Fibroblast of gingiva (primary cell): ENCODE results near the gene ORC3.
"Not testable (repeated sequence)": the region's sequence is repeated elsewhere in the genome, so short reads cannot be mapped to it uniquely, and the experiment has no call there.

Experiments
- DNase-seq: peaks from one replicate; pipeline ENCODE4 v3.0.0-alpha.2; 2011; ENCODE audit warnings: low read depth

ORC3 gene

GRCh38 chr6:87661016-87661415 is 71.1 kb downstream of the ORC3 start:
- DNase-seq: peak; percentile 70

- peak; percentile 53 for DNase-seq
Measured at GRCh38 chr6:87661503-87661902, 71.6 kb downstream of the ORC3 start.

- DNase-seq: no peak
Measured at GRCh38 chr6:87663434-87663833, 73.5 kb downstream of the ORC3 start.

- DNase-seq: no peak
Measured at GRCh38 chr6:87664921-87665485, 75.1 kb downstream of the ORC3 start.

- no peak for DNase-seq
Measured at GRCh38 chr6:87667032-87667431, 77.1 kb downstream of the ORC3 start.

- DNase-seq: no peak
Measured at GRCh38 chr6:87668013-87668412, 78.1 kb downstream of the ORC3 start.

- DNase-seq: no peak
Measured at GRCh38 chr6:87669051-87669450, 79.1 kb downstream of the ORC3 start.

GRCh38 chr6:87670707-87671106 is 80.8 kb downstream of the ORC3 start:
- DNase-seq: no peak

- peak; percentile 17 for DNase-seq
Measured at GRCh38 chr6:87671555-87672029, 81.7 kb downstream of the ORC3 start.

GRCh38 chr6:87672641-87673040 is 82.7 kb downstream of the ORC3 start:
- DNase-seq: no peak

GRCh38 chr6:87673237-87673636 is 83.3 kb downstream of the ORC3 start:
- no peak for DNase-seq

- no peak for DNase-seq
Measured at GRCh38 chr6:87674290-87674689, 84.4 kb downstream of the ORC3 start.

- DNase-seq: no peak
Measured at GRCh38 chr6:87675004-87675681, 85.2 kb downstream of the ORC3 start.

GRCh38 chr6:87682310-87682709 is 92.4 kb downstream of the ORC3 start:
- DNase-seq: no peak

- no peak for DNase-seq
Measured at GRCh38 chr6:87683890-87684289, 94.0 kb downstream of the ORC3 start.

GRCh38 chr6:87684895-87685654 is 95.1 kb downstream of the ORC3 start:
- peak; percentile 46 for DNase-seq

- DNase-seq: not testable (repeated sequence)
Measured at GRCh38 chr6:87686636-87687205, 96.8 kb downstream of the ORC3 start.

GRCh38 chr6:87687296-87687695 is 97.4 kb downstream of the ORC3 start:
- no peak for DNase-seq

- DNase-seq: not testable (repeated sequence)
Measured at GRCh38 chr6:87687893-87688292, 98.0 kb downstream of the ORC3 start.

GRCh38 chr6:87690441-87690840 is 100.5 kb downstream of the ORC3 start:
- DNase-seq: no peak

- DNase-seq: no peak
Measured at GRCh38 chr6:87692086-87692485, 102.2 kb downstream of the ORC3 start.

GRCh38 chr6:87696817-87697216 is 106.9 kb downstream of the ORC3 start:
- DNase-seq: not testable (repeated sequence)
